A549 (cell line): ENCODE data around the gene LELP1. TPM values are rescaled to one million over a fixed set of nuclear protein-coding genes. Genes with fewer than 3 reads are reported as not detected.

Experiments
- ATAC-seq, 2 experiments: fragments of 200-7000 bp in 1 of 2; fragments of >200 bp in 1 of 2; cut with Nextera tagmentation in 1 of 2; cut with Tn5 transposase in 1 of 2; 3 replicates each; pipeline versions ENCODE4 v1.8.0 to v1.9.1; 2018 to 2020; ENCODE audit warnings: mild to moderate bottlenecking in 1 of 2, moderate library complexity in 1 of 2
- CTCF ChIA-PET: fragments of 300-600 bp; sonication (Branson Sonifier 250); formaldehyde crosslinking; extraction: SDS; loops from one replicate; lab custom pipeline; 2021; ENCODE audit warnings: antibody characterized with exemption, inconsistent platforms; lab: Yijun Ruan, JAX
- POLR2A ChIA-PET: fragments of 350-600 bp; formaldehyde crosslinking; extraction: SDS; loops from one replicate; lab custom pipeline; 2021; ENCODE audit warnings: antibody characterized with exemption, inconsistent platforms; lab: Yijun Ruan, JAX
- DNase-seq, 2 experiments: peaks; one replicate each; pipeline versions ENCODE4 v3.0.0 to v3.0.0-alpha.2; 2011 to 2016; ENCODE audit warnings: low read depth in 1 of 2, low spot score in 1 of 2
- FAIRE-seq: peaks from 2 replicates; lab custom pipeline; 2011; peaks lifted over from hg19 to GRCh38; lab: Jason Lieb, UNC
- H3K27ac ChIP-seq, 2 experiments: fragments of >200 bp; sonication (Bioruptor Twin); formaldehyde crosslinking; 3 replicates each; pipeline ENCODE4 v1.5.1; 2016 to 2017
- H3K4me1 ChIP-seq: fragments of >200 bp; sonication (Bioruptor Twin); formaldehyde crosslinking; 3 replicates; pipeline ENCODE4 v1.6.1; 2016
- H3K4me2 ChIP-seq: fragments of >200 bp; sonication (Bioruptor Twin); formaldehyde crosslinking; 3 replicates; pipeline ENCODE4 v1.6.1; 2016
- H3K4me3 ChIP-seq: fragments of >200 bp; sonication (Bioruptor Twin); formaldehyde crosslinking; 3 replicates; pipeline ENCODE4 v1.5.1; 2016
- H3K9me3 ChIP-seq: fragments of >200 bp; sonication (Bioruptor Twin); formaldehyde crosslinking; 3 replicates; pipeline ENCODE4 v1.6.1; 2016
- BCL3 ChIP-seq: fragments of >200 bp; sonication (Bioruptor Twin); formaldehyde crosslinking; IDR thresholded peaks from 3 replicates; pipeline ENCODE4 v1.6.1; 2016
- CBX2 ChIP-seq: fragments of 200-600 bp; sonication (generic); IDR thresholded peaks from 2 replicates; pipeline ENCODE4 v1.6.1; 2016; ENCODE audit warnings: low read depth, mild to moderate bottlenecking, borderline replicate concordance
- CBX8 ChIP-seq: fragments of 200-600 bp; sonication (generic); IDR thresholded peaks from 2 replicates; pipeline ENCODE4 v1.6.1; 2016
- CEBPB ChIP-seq, 2 experiments: fragments of >200 bp in 1 of 2; sonication (Bioruptor Twin) in 1 of 2; formaldehyde crosslinking in 1 of 2; IDR thresholded peaks; 2 replicates each; pipeline ENCODE4 v1.6.1; 2012 to 2016
- CHD4 ChIP-seq: fragments of 200-600 bp; sonication (generic); IDR thresholded peaks from 2 replicates; pipeline ENCODE4 v1.6.1; 2016; ENCODE audit warnings: antibody characterized with exemption, mild to moderate bottlenecking, borderline replicate concordance
- CTCF ChIP-seq: fragments of >200 bp; sonication (Bioruptor Twin); formaldehyde crosslinking; IDR thresholded peaks from 3 replicates; pipeline ENCODE4 v1.5.1; 2016
- E2F6 ChIP-seq: IDR thresholded peaks from 2 replicates; pipeline ENCODE4 v1.6.1; 2012; ENCODE audit warnings: low read depth, borderline replicate concordance
- EHF ChIP-seq: fragments of 250-450 bp; sonication (Bioruptor Pico); IDR thresholded peaks from 2 replicates; pipeline ENCODE4 v1.5.0; 2020; ENCODE audit warnings: mild to moderate bottlenecking
- EHMT2 ChIP-seq: fragments of 200-600 bp; sonication (generic); IDR thresholded peaks from 2 replicates; pipeline ENCODE4 v1.6.1; 2016; ENCODE audit warnings: antibody characterized with exemption, low read depth, mild to moderate bottlenecking, moderate library complexity
- EP300 ChIP-seq, 2 experiments: fragments of >200 bp; sonication (Bioruptor Twin); formaldehyde crosslinking; IDR thresholded peaks; 2 replicates in 1 of 2; 3 replicates in 1 of 2; pipeline ENCODE4 v1.6.1; 2016 to 2017
- HES2 ChIP-seq: fragments of >200 bp; sonication (Bioruptor Twin); formaldehyde crosslinking; IDR thresholded peaks from 2 replicates; pipeline ENCODE4 v1.6.1; 2016
- HOXB13 ChIP-seq: fragments of 250-450 bp; sonication (Bioruptor Pico); IDR thresholded peaks from 2 replicates; pipeline ENCODE4 v1.5.0; 2020; ENCODE audit warnings: low read depth, mild to moderate bottlenecking, moderate library complexity
- JUNB ChIP-seq: fragments of >200 bp; sonication (Bioruptor Twin); formaldehyde crosslinking; IDR thresholded peaks from 2 replicates; pipeline ENCODE4 v1.6.1; 2016
- MAFK ChIP-seq: fragments of 450-650 bp; IDR thresholded peaks from 2 replicates; pipeline ENCODE4 v1.6.1; 2014; ENCODE audit not compliant: partially characterized antibody
- MAX ChIP-seq: IDR thresholded peaks from 2 replicates; pipeline ENCODE4 v1.6.1; 2012
- MYC ChIP-seq: IDR thresholded peaks from 2 replicates; pipeline ENCODE4 v1.6.1; 2012; ENCODE audit warnings: mild to moderate bottlenecking, inconsistent platforms, low read length, improper control_type of control experiment, borderline replicate concordance
- NPAS2 ChIP-seq: fragments of 250-450 bp; sonication (Bioruptor Pico); IDR thresholded peaks from 2 replicates; pipeline ENCODE4 v1.8.0; 2022; ENCODE audit warnings: mild to moderate bottlenecking, moderate library complexity, borderline replicate concordance
- RCOR1 ChIP-seq: fragments of 150-350 bp; IDR thresholded peaks from 2 replicates; pipeline ENCODE4 v1.6.1; 2014; ENCODE audit warnings: antibody characterized with exemption, low read length, low read depth
- RNF2 ChIP-seq: fragments of 200-600 bp; sonication (generic); IDR thresholded peaks from 2 replicates; pipeline ENCODE4 v1.6.1; 2016; ENCODE audit warnings: low read depth, mild to moderate bottlenecking, antibody characterized with exemption, moderate library complexity, borderline replicate concordance
- SMC3 ChIP-seq: fragments of >200 bp; sonication (Bioruptor Twin); formaldehyde crosslinking; IDR thresholded peaks from 3 replicates; pipeline ENCODE4 v1.6.1; 2018; ENCODE audit warnings: inconsistent platforms
- SREBF2 ChIP-seq: fragments of 450-650 bp; IDR thresholded peaks from 2 replicates; pipeline ENCODE4 v1.6.1; 2014; ENCODE audit warnings: mild to moderate bottlenecking, moderate library complexity
- TFCP2L1 ChIP-seq: fragments of 250-450 bp; sonication (Bioruptor Pico); IDR thresholded peaks from 2 replicates; pipeline ENCODE4 v1.5.0; 2021; ENCODE audit warnings: mild to moderate bottlenecking
- TP53 ChIP-seq: fragments of 250-450 bp; sonication (Bioruptor Pico); IDR thresholded peaks from 2 replicates; pipeline ENCODE4 v1.5.0; 2021; ENCODE audit warnings: mild to moderate bottlenecking, moderate library complexity
- USF2 ChIP-seq: fragments of 450-650 bp; IDR thresholded peaks from 2 replicates; pipeline ENCODE4 v1.6.1; 2014; ENCODE audit warnings: antibody characterized with exemption
- ZC3H11A ChIP-seq: fragments of 450-650 bp; IDR thresholded peaks from 2 replicates; pipeline ENCODE4 v1.6.1; 2014; ENCODE audit warnings: antibody characterized with exemption, mild to moderate bottlenecking
- ZFP36 ChIP-seq: fragments of 450-650 bp; IDR thresholded peaks from 2 replicates; pipeline ENCODE4 v1.6.1; 2014; ENCODE audit warnings: borderline replicate concordance; ENCODE audit not compliant: partially characterized antibody
- ZNF302 ChIP-seq: fragments of 250-450 bp; sonication (Bioruptor Pico); IDR thresholded peaks from 2 replicates; pipeline ENCODE4 v1.9.0; 2021; ENCODE audit warnings: inconsistent platforms, mild to moderate bottlenecking, moderate library complexity
- ZSCAN20 ChIP-seq: fragments of 250-450 bp; sonication (Bioruptor Pico); IDR thresholded peaks from 2 replicates; pipeline ENCODE4 v1.8.0; 2022; ENCODE audit warnings: mild to moderate bottlenecking, moderate library complexity
- WGBS: methylation state at CpG from one replicate; pipeline ENCODE4 v1.1.6; 2017; ENCODE audit errors: missing lambda C conversion rate; 5-methylcytosine and 5-hydroxymethylcytosine counted together
- polyA plus RNA-seq, 4 experiments: library from polyadenylated mRNA; depleted of rRNA in 3 of 4; stranded (reverse); fragments of >200 nt; fragmentation: RNase III in 1 of 4; extraction: RNeasy Plus Mini Kit Qiagen cat#74134 plus additional on column Dnase treatment in 1 of 4; gene quantifications; 2 replicates in 3 of 4; 3 replicates in 1 of 4; pipeline ENCODE4 v1.2.3, GENCODE V29; 2011 to 2017

LELP1 gene
- polyA plus RNA-seq, 2 of the 4 experiments (the other 2 are of a cell fraction) = not detected

GRCh38 chr1:153242160-153242559 lies 38.9 kb downstream of the LELP1 start:
- POLR2A ChIA-PET = no interaction called here
- WGBS = 0% methylated on average over 1 of the region's 1 CpG

GRCh38 chr1:153245466-153245865 lies 42.2 kb downstream of the LELP1 start:
- POLR2A ChIA-PET = no interaction called here
- ATAC-seq (no peak), FAIRE-seq (no peak), DNase-seq (no peak)
- no peak overlapping the region for H3K27ac ChIP-seq
- no peak overlapping the region for H3K4me2 ChIP-seq
- CTCF ChIA-PET = no interaction called here
- H3K9me3 ChIP-seq = no peaks in the 10 kb centered on the region
- WGBS = 24% methylated on average over 4 of the region's 4 CpGs
- H3K4me1 ChIP-seq = no peaks in the 10 kb centered on the region
- H3K4me3 ChIP-seq = no peak overlapping the region
- no peak for TF ChIP-seq USF2
- TF ChIP-seq EP300 (IDR thresholded peaks at IDR 0.05) = no peak
- no peak for TF ChIP-seq HOXB13
- no peak for TF ChIP-seq ZSCAN20 (CRISPR knock-in tag)
- TF ChIP-seq JUNB = no peak
- no peak for TF ChIP-seq TP53
- TF ChIP-seq MAX = no peak

More at GRCh38 chr1:153242160-153242559, 38.9 kb downstream of the LELP1 start:
- DNase-seq = no peak
- no peak overlapping the region for H3K27ac ChIP-seq
- no peak for FAIRE-seq
- no peak overlapping the region for H3K4me3 ChIP-seq
- H3K4me1 ChIP-seq = no peaks in the 10 kb centered on the region
- no peak overlapping the region for H3K4me2 ChIP-seq
- CTCF ChIA-PET = no interaction called here
- H3K9me3 ChIP-seq = no peaks in the 10 kb centered on the region
- no peak for ATAC-seq
- TF ChIP-seq CTCF = no peak
- TF ChIP-seq MAFK = peak; percentile 75
- no peak for TF ChIP-seq NPAS2
- TF ChIP-seq TFCP2L1 (CRISPR knock-in tag) = no peak
- TF ChIP-seq MAX = no peak
- no peak for TF ChIP-seq CBX8
- TF ChIP-seq HES2 = no peak
- TF ChIP-seq, all 56 proteins: peak for 1

GRCh38 chr1:153246018-153246417 lies 42.8 kb downstream of the LELP1 start:
- FAIRE-seq = no peak
- Histone ChIP-seq H3K4me2 (no peak overlapping the region), H3K27ac (no peak overlapping the region), H3K4me1 (no peaks in the 10 kb centered on the region), H3K4me3 (no peak overlapping the region), H3K9me3 (no peaks in the 10 kb centered on the region)
- POLR2A ChIA-PET = no interaction called here
- no peak for ATAC-seq
- WGBS = 0% methylated on average over 1 of the region's 1 CpG
- no peak for DNase-seq
- no peak for TF ChIP-seq MYC
- no peak for TF ChIP-seq CBX2
- no peak for TF ChIP-seq SREBF2
- no peak for TF ChIP-seq CHD4
- TF ChIP-seq ZC3H11A = no peak
- no peak for TF ChIP-seq E2F6
- TF ChIP-seq HOXB13 = no peak
- no peak for TF ChIP-seq EHF (CRISPR knock-in tag)
- no peak for TF ChIP-seq ZNF302 (CRISPR knock-in tag)
- TF ChIP-seq ZFP36 = no peak
- TF ChIP-seq CEBPB (IDR thresholded peaks at IDR 0.05) = no peak
- TF ChIP-seq CBX8 = no peak
- no peak for TF ChIP-seq BCL3
- no peak for TF ChIP-seq MAFK
- TF ChIP-seq RCOR1 = no peak
- TF ChIP-seq EHMT2 = no peak
- TF ChIP-seq SMC3 = no peak
- TF ChIP-seq RNF2 = no peak
- CTCF ChIA-PET = no interaction called here
